Loucy (cell line): ENCODE data around the gene NDC80.

Source experiments
- EZH2phosphoT487 ChIP-seq: fragments of 200-600 bp; IDR thresholded peaks from 2 replicates; pipeline ENCODE4 v1.6.1; 2018; ENCODE audit warnings: antibody characterized with exemption, mild to moderate bottlenecking, moderate library complexity, borderline replicate concordance
- TF ChIP-seq, protein P1 (sequence below): fragments of 200-600 bp; sonication (generic); conservative IDR thresholded peaks from 2 replicates; pipeline ENCODE4 v1.5.1; 2014; ENCODE audit warnings: mild to moderate bottlenecking, antibody characterized with exemption, low read length

- TF ChIP-seq, protein P1, sequence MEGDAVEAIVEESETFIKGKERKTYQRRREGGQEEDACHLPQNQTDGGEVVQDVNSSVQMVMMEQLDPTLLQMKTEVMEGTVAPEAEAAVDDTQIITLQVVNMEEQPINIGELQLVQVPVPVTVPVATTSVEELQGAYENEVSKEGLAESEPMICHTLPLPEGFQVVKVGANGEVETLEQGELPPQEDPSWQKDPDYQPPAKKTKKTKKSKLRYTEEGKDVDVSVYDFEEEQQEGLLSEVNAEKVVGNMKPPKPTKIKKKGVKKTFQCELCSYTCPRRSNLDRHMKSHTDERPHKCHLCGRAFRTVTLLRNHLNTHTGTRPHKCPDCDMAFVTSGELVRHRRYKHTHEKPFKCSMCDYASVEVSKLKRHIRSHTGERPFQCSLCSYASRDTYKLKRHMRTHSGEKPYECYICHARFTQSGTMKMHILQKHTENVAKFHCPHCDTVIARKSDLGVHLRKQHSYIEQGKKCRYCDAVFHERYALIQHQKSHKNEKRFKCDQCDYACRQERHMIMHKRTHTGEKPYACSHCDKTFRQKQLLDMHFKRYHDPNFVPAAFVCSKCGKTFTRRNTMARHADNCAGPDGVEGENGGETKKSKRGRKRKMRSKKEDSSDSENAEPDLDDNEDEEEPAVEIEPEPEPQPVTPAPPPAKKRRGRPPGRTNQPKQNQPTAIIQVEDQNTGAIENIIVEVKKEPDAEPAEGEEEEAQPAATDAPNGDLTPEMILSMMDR, result peak; percentile 74
- no peak for TF ChIP-seq EZH2phosphoT487
Observed at GRCh38 chr18:2547477-2548087, 23.8 kb upstream of the NDC80 start.
